Islet of Langerhans (tissue), 1 donor: ENCODE data around the gene EMX1.

Experiments
- FAIRE-seq: peaks from one replicate; lab custom pipeline; 2011; peaks lifted over from hg19 to GRCh38; lab: Jason Lieb, UNC

The EMX1 gene

DNA sequence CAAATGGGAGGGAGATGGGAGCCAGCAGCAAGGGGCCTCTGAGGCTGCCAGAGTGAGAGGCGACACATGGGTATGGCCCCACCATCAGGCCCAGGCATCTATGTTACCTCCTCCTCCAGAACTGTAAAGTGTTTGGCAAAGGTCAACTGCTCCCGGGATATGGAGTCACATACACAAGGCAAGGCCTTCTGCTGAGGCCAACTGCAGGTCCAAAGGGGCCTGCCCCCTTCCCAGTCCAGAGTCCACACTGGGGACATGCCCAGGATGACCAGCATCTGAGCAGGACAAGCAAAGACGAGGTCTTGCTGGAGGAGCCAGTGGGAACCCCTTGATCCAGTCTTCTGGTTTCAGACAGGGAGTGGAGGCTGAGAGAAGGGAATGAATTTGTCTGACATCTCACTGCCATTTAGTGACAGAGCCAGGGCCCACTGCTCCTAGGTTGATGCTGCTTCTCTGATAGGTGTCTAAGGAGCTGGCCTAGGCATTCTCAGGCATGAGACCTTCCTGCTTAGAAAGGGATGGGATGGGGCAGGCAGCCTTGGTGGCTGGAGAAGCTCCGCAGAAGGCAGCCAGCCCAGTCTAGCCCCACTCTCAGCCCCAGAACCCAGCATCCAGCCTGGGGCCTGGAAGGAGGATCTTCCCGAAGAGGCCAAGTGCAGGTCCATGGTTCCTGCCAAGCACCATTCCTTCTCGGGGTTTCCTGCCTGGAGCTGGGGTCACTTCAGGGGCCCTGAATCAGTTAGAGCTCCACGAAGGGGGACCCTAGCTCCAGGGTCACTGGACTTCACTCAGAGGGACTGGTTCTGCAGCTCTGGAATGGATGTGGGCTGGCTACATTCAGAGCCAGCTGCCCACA is 26.4 kb downstream of the EMX1 start:
- no peak for FAIRE-seq

- no peak for FAIRE-seq
Observed at GRCh38 chr2:72944804-72945449, 27.6 kb downstream of the EMX1 start.

DNA sequence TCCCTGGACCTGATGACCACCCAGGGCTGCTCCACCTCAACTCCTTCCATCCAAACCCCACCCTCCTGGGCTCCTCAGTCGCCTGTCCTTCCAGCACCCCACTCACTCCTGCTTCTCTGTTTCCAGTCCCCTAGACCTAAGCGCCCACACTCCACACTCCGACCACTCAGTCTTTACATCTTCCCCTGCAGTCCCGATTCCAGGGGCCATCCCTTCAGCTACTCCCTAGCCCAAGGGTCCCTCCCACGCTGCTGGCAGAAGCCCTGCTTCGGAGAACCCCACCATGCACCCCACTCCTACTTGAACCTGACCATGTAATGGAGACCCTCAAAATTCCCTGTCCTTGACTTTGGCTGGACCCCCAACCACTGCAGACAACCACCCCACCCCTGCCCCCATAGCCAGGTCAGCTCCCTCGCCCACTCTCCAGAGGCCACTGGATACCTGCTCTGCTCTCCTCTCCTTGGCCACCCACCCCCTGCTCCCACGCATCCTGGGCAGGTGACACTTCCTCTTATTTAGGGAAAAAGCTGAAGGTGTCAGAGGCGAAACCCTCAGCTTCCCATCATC is 28.2 kb downstream of the EMX1 start:
- no peak for FAIRE-seq

DNA sequence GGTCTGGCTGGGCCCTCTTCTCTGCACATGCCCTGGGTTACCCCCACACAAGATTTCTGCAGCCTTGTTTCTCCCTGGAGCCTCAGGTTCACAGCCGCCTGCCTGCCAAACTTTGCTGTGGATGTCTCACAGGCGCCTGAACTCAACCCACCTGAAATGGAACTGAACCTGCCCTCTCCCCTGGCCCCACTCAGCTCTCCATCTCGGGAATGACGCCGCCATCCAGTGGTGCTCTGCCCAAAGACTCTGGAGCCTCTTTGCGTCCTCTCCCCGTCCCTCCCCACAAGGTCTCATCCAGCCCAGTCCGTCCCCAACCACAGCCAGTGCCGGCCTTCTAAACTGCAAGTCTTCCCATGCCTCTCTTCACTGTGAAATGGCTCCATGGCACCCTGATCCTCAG is 29.1 kb downstream of the EMX1 start:
- no peak for FAIRE-seq

GRCh38 chr2:72947952-72948830 is 30.9 kb downstream of the EMX1 start:
- no peak for FAIRE-seq

- FAIRE-seq = no peak
Observed at GRCh38 chr2:72949045-72949444, 31.7 kb downstream of the EMX1 start.

GRCh38 chr2:72949642-72950041 is 32.3 kb downstream of the EMX1 start:
- no peak for FAIRE-seq

DNA sequence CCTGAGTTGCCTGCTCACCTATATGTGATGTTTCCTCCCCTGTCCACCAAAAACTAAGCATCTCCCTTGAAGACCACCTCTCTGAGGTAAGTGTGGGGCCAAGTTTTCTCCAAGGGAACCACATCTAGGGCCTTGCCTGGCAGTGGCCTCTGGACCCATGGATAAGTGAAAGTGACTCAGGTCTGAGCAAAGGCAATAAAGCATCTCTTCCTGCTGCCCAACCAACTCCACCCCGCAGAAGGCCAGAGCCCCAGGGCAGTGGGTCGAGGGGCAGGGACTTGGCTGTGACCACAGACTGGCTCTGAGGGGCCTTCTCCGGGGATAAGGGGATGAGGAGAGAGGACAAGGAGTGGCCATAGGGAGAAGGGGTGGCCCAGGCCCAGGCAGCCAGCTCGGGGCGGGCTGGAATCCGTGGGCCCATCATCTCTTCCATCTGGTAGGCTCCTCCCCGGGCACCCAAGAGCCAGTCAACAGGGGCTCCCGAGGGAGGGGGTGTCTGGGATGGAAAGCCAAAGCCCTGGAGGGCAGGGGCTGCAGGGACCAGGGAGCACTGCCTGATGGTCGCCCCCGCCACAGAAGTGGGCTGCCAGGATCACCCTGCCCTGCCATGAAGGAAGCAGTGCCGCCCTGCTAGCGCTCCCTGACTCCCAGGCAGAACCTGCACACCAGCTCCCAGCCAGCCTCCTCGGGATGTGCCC is 33.4 kb downstream of the EMX1 start:
- FAIRE-seq = no peak

DNA sequence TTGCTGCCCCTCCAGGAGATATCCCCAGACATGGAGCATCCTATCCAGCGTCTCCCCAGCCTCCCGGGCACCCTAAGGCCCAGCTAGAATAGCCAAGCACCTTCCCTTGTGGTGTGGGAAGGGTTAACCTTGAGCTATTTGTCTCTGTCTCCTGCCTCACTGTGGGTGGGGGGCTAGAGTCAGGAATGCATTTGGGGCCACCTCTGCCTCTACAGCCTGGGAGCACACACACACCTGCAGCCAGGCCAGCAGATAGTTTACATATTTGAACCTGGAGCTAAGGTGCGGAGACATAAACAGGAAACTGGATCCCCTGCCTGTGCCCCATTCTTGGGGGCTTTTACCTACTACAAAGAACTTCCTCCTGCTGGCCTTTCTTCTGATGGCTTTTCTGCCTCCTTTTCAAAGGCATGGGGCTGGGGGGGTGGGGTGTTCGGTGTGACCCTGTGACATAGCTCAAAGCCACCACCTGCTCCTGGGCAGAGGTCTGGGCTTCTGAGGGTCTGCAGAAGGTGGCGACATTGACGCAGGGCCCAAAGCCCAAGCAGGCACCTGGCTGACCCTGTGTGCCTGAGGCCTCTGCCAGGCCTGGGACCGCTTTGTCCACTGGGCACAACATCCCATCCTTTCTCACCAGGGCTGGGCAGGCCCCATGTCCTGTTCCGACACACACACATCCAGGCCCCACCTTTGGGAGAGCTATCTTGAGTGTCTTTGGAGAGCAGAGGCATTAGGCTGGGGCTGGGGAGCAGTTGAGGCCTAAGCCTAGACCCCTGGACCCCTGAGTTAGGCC is 34.2 kb downstream of the EMX1 start:
- FAIRE-seq = no peak

DNA sequence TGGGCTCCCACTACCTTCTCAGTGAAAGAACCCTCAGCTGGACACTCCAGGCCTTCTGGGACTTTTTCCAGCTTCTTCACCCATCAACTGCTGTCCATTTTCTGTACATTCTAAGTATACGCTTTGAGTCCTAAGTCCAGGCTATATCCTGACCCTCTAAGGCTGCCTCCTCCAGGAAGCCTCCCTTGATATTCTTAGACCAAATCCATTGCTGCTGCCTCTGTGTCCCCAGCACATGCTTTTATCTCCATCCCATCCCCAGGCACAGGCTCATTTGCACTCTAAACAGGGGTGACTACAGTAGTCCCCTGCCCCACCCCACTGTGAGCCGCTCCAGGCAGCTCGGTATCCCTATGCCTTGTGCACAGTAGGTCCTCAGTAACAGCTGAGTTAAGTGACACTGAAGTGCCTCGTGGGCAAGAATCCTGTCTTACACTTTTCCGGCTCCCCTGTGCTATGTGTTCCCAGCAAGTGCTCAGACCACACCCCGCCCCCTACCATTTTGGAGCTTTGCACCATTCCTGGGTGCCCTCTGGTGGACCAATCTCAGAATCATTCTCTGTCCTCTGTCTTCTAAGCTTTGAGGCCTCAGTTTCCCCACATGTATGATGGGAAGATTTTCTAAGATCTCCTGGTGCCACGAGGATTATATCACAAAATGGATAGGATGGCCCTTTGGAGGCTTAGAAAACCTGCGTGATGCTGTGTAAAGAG is 34.9 kb downstream of the EMX1 start:
- no peak for FAIRE-seq

DNA sequence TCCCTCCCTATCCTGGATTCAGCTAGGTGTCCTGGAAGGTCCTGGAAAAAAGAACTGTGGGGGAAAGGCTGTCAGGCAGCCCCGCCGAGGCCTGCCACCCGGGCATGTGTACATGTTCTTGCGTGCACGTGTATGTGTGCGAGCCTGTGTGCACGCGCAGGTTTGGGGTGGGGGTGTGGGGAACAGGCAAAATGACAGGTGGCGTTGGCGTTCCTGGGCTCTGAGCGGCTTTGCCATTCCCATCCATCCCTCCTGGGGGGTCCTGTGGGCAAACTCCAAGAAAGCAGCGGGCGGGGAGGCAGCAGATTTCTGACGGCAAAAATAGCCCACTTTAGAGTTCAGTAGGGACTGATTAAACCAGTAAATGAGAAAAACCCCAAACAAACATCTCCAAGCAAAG is 35.6 kb downstream of the EMX1 start:
- FAIRE-seq = no peak

- no peak for FAIRE-seq
Observed at GRCh38 chr2:72953528-72953927, 36.2 kb downstream of the EMX1 start.

DNA sequence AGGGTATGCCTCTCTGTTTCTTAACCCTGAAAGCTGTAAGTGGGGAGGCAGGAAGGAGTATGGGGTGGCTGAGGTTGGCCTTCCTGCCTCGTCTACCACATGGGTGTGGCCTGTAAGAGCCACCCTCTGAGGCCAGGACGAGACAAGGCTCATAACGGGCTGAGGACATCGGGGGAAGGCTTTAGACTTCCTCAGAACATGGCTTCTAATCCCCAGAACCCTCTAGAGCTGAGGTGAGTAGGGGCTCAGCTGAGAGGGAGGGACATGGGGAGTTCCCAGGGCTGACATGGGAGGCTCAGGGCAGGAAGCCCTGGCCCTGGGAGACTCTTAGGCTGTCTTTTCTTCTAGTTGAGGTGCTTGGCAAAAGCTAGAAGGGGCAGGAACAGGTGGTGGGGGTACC is 36.7 kb downstream of the EMX1 start:
- FAIRE-seq = no peak

GRCh38 chr2:72954376-72955227 is 37.3 kb downstream of the EMX1 start:
- FAIRE-seq = no peak

GRCh38 chr2:72955228-72956049 is 38.1 kb downstream of the EMX1 start:
- FAIRE-seq = no peak

GRCh38 chr2:72956050-72956395 is 38.7 kb downstream of the EMX1 start:
- no peak for FAIRE-seq

DNA sequence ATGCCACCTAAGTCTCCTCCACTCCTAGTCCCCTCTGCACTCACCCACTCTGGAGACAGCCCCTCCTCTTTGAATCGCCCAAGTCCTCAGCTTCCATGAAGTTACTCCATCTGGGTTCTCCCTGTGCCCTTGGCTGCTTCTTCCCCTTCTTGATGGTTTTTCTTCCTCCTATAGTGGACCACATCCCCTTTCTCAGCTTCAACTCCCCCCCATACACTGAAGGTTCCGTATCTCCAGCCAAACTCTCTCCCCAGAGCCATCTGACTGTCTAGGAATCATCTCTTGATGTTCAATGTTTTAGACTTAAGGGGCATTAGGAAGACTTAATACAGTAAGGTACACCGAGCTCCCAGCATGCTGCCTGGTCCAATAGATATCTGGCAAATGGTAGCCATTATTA is 39.6 kb downstream of the EMX1 start:
- FAIRE-seq = no peak

GRCh38 chr2:72958542-72959385 is 41.4 kb downstream of the EMX1 start:
- FAIRE-seq = no peak
